NCI-H146 treated with DMSO at 0.1 percent for 48 hours (cell line): ENCODE measurements around the gene LEMD2.

Experiments used
- DNase-seq: peaks from one replicate; lab custom pipeline; 2025; ENCODE audit not compliant: unreplicated experiment; lab: John Stamatoyannopoulos, UW

The LEMD2 gene

GRCh38 chr6:33797626-33798342, 8.9 kb upstream of the LEMD2 start:
- no peak for DNase-seq

GRCh38 chr6:33794910-33795623, 6.1 kb upstream of the LEMD2 start:
- no peak for DNase-seq

DNA sequence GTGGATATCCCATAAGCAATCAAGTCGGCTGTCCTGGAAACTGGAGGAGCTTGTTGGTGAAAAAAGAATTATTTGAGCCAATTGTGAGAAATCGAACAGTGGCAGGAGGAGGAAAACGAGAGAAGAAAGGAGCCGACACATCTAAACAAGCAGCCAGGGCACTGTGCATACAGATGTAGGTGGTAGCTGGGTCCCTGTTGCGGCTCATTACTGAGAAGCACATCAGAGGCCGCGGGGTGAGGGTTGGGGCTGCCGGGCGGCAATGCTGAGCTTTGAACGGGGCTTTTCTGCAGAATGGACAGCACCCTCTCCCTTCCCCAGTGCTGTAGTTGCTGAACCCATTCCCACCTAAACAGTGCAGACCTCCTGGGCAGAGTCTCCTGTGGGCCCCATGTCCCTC, 4.1 kb upstream of the LEMD2 start:
- DNase-seq: no peak

DNA sequence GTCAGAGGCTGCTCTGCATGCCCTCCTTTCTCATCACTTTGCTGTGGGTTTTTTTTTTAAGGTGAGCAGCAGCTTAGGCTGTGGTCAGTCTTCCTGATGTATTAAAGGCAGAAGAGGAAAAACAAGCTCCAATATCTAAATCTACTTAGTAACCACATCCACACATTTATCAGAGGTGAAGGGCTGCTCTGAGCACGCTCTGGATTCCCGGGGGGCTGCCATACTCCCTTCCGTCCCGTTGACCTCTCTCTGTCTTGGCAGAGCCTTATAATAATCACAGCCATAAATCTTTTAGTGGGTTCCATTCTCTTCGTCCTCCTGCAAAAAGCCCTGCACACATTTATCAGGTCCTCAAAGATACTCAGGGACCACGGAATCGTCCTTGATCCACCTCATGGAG, 2.7 kb upstream of the LEMD2 start:
- DNase-seq: no peak

DNA sequence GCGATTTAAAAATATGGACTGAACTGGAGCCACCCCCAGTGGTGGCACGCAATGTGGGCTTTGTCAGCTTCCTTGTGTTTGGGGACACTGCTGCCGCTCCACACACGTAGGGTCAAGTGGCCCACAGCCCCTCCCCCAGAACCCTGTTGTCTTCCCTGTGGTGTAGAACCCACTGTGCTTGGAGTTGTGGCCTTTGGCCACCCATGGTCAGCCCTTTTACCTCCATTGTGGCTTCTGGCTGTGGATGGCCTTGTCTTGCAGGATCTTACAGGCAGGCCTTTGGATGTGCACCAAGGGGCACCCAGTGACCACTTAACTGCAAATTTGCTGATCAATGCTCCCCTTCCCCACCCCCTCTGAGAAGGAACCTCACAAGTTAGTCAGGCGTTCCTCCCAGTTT, 2.0 kb upstream of the LEMD2 start:
- no peak for DNase-seq

DNA sequence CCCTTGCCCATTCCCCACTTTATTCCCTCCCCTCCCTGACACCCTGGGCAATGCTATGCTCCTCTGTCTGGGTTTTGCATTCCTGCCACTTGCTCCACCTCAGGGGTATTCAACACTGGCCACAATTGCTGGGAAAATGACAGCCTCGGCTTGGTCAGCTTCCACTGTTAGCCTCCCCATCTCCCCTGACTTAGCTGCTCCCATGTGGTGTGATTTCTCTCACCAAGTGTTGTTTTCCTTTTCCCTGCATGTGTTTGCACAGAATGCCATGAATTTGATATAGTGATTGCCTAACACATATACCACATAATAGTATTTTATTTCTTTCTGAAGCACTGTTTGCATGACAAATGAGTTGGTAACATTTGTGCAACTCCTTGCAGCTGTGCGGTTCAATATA, 1.4 kb upstream of the LEMD2 start:
- no peak for DNase-seq

GRCh38 chr6:33789550-33789895, 593 bp upstream of the LEMD2 start:
- DNase-seq: no peak

GRCh38 chr6:33787954-33788693, 806 bp downstream of the LEMD2 start:
- DNase-seq: no peak

- DNase-seq: no peak
These were observed 1.5 kb downstream of the LEMD2 start for GRCh38 chr6:33787346-33787953.

GRCh38 chr6:33786736-33787135, 2.2 kb downstream of the LEMD2 start:
- DNase-seq: no peak

DNA sequence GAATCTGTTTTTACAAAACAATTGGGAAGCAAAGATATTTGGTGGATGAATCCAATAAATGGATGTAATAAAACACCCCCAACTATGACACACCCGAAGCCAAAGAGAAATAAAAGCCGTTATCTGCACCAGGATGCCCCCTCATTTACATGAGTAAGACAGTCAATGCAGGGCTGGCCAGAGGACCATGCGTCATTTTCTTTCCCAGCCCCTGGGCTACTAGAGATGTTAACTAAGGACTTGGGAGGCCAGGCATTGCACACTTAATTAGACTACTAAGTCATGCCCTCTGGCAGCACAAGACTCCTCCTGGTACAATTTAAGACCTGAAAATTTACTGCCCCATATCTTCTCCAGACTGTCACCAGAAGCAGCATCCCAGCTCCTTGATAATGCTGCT, 3.2 kb downstream of the LEMD2 start:
- no peak for DNase-seq

DNA sequence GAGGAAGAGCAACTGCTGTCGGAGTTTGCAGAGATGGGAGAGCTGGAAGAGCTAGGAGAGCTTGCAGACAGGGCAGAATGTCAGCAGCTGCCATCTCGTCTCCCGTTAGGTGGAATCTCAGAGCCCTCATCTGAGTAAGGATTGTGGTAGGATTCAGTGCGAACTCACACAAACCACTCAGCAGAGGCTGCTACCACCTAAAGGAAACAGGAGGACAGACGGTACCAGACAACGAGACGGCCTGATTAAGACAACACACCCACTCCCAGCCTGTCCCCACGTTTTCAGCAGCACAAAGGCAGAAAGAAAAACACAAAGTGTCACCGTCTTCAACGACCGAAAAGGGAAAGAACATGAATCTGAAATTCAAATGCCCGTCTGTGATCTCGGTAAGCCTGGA, 4.1 kb downstream of the LEMD2 start:
- DNase-seq: no peak

- DNase-seq: no peak
These were observed 5.0 kb downstream of the LEMD2 start for GRCh38 chr6:33783781-33784520.

DNA sequence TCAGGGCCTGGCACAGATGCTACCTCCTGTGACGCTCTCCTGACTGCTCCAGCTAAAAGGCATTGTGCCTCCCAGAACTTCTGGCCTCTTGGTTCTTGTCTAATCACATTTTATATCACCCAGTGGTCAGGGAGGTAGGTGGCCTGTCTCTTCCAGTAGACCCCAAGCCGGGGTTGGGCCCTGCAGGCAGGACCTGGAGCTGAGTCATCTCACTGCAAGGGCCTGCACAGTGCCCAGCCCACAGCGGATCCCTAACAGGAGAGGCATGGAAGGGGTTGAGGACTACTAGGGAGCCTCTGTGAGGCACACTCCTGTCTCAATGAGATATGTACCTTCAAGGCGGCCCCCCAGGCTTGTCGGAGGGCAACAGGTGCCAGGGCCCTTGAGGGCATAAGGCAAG, 6.4 kb downstream of the LEMD2 start:
- DNase-seq: no peak

GRCh38 chr6:33781131-33781975, 7.6 kb downstream of the LEMD2 start:
- no peak for DNase-seq

DNA sequence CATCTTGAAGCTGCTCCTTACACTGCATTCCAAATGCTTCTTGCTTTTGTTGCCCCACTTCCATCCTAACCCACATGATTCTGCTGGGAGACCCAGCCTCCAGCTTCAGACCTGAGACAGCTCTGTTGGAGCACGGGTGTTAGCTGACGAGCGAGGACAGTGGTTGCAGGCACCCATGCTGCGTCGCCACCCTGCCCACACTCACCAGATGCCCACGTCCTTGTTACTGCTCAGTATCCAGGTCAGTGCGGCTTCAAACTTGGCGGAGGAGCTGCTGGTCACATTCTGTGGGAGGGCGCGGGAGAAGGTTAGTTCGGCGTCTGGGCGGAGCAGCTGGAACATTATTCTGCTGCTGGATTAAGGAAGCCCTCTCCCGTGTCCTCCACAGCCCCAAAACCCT, 9.0 kb downstream of the LEMD2 start:
- no peak for DNase-seq

- no peak for DNase-seq
These were observed 9.6 kb downstream of the LEMD2 start for GRCh38 chr6:33779290-33779689.

DNA sequence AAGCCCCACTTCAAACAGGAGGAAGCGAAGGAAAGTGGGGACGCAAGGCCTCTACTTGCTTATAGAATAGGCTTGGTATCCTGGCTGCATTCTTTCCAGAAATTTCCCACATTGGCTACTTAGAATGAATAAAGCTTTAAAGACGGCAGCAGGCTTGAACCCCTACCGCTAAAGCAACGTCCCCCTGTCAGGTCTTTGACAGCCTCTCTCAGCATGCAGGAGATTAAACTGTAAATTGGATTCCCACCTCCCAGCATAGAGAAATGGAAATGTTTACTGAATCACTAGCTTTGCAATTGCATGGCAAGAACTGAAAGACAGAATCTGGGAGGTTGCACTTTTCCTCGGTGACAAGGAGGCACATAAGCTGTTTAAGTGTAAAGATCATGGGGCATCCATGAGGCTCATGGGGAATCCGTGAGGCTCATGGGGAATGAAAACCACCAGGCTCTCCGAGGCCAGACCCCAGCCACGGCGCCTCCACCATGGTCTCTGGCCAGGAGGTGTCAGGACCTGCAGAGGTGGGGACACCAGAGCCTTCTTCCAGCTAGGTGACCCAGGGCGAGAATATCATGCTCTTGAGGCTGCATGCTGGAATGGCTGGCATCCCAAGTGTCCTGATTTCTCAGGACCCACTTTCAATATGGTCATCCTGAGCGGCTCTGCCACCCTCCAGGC, 10.3 kb downstream of the LEMD2 start:
- DNase-seq: no peak
